ENCODE measurements around the gene NRG2.

DNA sequence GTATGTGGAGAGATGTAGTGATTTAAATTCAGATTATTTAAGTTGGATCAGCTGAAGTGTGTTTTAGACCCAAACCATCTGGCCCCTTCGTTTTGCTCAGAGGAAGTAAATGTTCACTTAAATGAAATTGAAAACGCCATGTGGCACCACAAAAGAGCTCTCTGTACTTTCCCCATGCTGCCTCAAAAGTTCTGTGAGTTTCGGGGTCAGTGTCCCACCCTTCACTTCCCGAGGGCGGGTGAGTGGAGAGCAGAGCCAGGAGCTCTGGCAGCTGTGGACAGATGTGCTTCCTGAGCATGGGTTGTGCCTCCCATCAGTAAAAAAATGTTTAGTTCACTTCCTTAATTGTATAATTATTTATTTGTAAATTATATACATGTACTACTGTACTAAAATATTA, 199.1 kb downstream of the NRG2 start:
- TF ChIP-seq POLR2AphosphoS5 (IDR thresholded peaks at IDR 0.05; ENCODE audit: borderline replicate concordance, low read depth, low read length) (no peak), EZH2 (IDR thresholded peaks at IDR 0.05) (no peak), FOXP2 (optimal IDR thresholded peaks at IDR 0.05; ENCODE audit: control extremely low read depth, extremely low read length, insufficient read depth) (no peak)

Measured in SK-N-MC (cell line).